BLaER1 (cell line): ENCODE measurements around the gene PDXDC1.
"Not testable (repeated sequence)": the region's sequence is repeated elsewhere in the genome, so short reads cannot be mapped to it uniquely, and the experiment has no call there.

Source experiments
- H3K27ac ChIP-seq: shearing (Covaris generic); formaldehyde crosslinking; 2 replicates; pipeline ENCODE4 v1.8.1; 2022
- H3K27me3 ChIP-seq: shearing (Covaris generic); formaldehyde crosslinking; 2 replicates; pipeline ENCODE4 v1.8.1; 2022
- H3K36me3 ChIP-seq: shearing (Covaris generic); formaldehyde crosslinking; 2 replicates; pipeline ENCODE4 v1.8.1; 2022
- H3K4me1 ChIP-seq: shearing (Covaris generic); formaldehyde crosslinking; 2 replicates; pipeline ENCODE4 v1.8.1; 2022
- H3K4me2 ChIP-seq: shearing (Covaris generic); formaldehyde crosslinking; 2 replicates; pipeline ENCODE4 v1.8.1; 2022
- H3K4me3 ChIP-seq: shearing (Covaris generic); formaldehyde crosslinking; 2 replicates; pipeline ENCODE4 v1.8.1; 2022
- H3K9ac ChIP-seq: shearing (Covaris generic); formaldehyde crosslinking; 2 replicates; pipeline ENCODE4 v1.8.1; 2022
- H3K9me3 ChIP-seq: shearing (Covaris generic); formaldehyde crosslinking; 2 replicates; pipeline ENCODE4 v1.8.1; 2022
- H4K20me1 ChIP-seq: shearing (Covaris generic); formaldehyde crosslinking; 2 replicates; pipeline ENCODE4 v1.8.1; 2022

Gene PDXDC1

GRCh38 chr16:14976971-14977736 lies 2.3 kb downstream of the PDXDC1 start:
- H3K9me3 ChIP-seq, H3K9ac ChIP-seq, H3K36me3 ChIP-seq, H3K27ac ChIP-seq, H3K27me3 ChIP-seq, H3K4me3 ChIP-seq: not testable (repeated sequence)
- H3K4me1 ChIP-seq = peaks cover 39% of the 10 kb centered on the region
- peaks cover 73% of the 10 kb centered on the region for H4K20me1 ChIP-seq
- H3K4me2 ChIP-seq = peak overlapping the region; percentile 100

- not testable (repeated sequence) for H3K27ac ChIP-seq, H3K4me2 ChIP-seq, H3K9ac ChIP-seq, H3K4me3 ChIP-seq, H3K9me3 ChIP-seq, H3K36me3 ChIP-seq, H3K27me3 ChIP-seq
- Histone ChIP-seq H4K20me1 (peaks cover 84% of the 10 kb centered on the region), H3K4me1 (peaks cover 41% of the 10 kb centered on the region)
Measured at GRCh38 chr16:14978281-14978680, 3.5 kb downstream of the PDXDC1 start.

- peaks cover 89% of the 10 kb centered on the region for H4K20me1 ChIP-seq
- H3K27ac ChIP-seq = not testable (repeated sequence)
- H3K4me2 ChIP-seq = peak overlapping the region; percentile 16; the same call in 1 of the 2 replicates
Measured at GRCh38 chr16:14978908-14979307, 4.1 kb downstream of the PDXDC1 start.

GRCh38 chr16:14981234-14981633 lies 6.4 kb downstream of the PDXDC1 start:
- H3K4me1 ChIP-seq = peaks cover 36% of the 10 kb centered on the region
- H3K27ac ChIP-seq, H3K4me3 ChIP-seq, H3K9ac ChIP-seq, H3K9me3 ChIP-seq, H3K4me2 ChIP-seq, H3K27me3 ChIP-seq: not testable (repeated sequence)
- peaks cover 27% of the 10 kb centered on the region for H3K36me3 ChIP-seq
- H4K20me1 ChIP-seq = peaks cover 95% of the 10 kb centered on the region

More at GRCh38 chr16:14978908-14979307, 4.1 kb downstream of the PDXDC1 start:
- not testable (repeated sequence) for H3K9ac ChIP-seq, H3K36me3 ChIP-seq, H3K27me3 ChIP-seq, H3K4me3 ChIP-seq, H3K9me3 ChIP-seq
- peaks cover 41% of the 10 kb centered on the region for H3K4me1 ChIP-seq

GRCh38 chr16:14982521-14982920 lies 7.7 kb downstream of the PDXDC1 start:
- Histone ChIP-seq H3K4me1 (peaks cover 32% of the 10 kb centered on the region), H4K20me1 (peaks cover 95% of the 10 kb centered on the region), H3K36me3 (peaks cover 33% of the 10 kb centered on the region)
- H3K27ac ChIP-seq, H3K27me3 ChIP-seq, H3K9ac ChIP-seq, H3K9me3 ChIP-seq, H3K4me3 ChIP-seq, H3K4me2 ChIP-seq: not testable (repeated sequence)

- H4K20me1 ChIP-seq = peaks cover 94% of the 10 kb centered on the region
- peaks cover 38% of the 10 kb centered on the region for H3K4me1 ChIP-seq
- not testable (repeated sequence) for H3K27me3 ChIP-seq, H3K27ac ChIP-seq, H3K9ac ChIP-seq, H3K4me3 ChIP-seq
- H3K36me3 ChIP-seq = peaks cover 66% of the 10 kb centered on the region
- peak overlapping the region; percentile 82 for H3K4me2 ChIP-seq
- peaks cover 19% of the 10 kb centered on the region for H3K9me3 ChIP-seq
Measured at GRCh38 chr16:14988092-14988491, 13.3 kb downstream of the PDXDC1 start.

- H3K27me3 ChIP-seq, H3K9ac ChIP-seq: not testable (repeated sequence)
- Histone ChIP-seq H3K36me3 (peaks cover 71% of the 10 kb centered on the region), H3K9me3 (peaks cover 26% of the 10 kb centered on the region), H4K20me1 (peaks cover 88% of the 10 kb centered on the region), H3K27ac (peak overlapping the region; percentile 40), H3K4me3 (peak overlapping the region; percentile 62), H3K4me1 (peaks cover 38% of the 10 kb centered on the region), H3K4me2 (peak overlapping the region; percentile 82)
Measured at GRCh38 chr16:14988661-14989191, 13.9 kb downstream of the PDXDC1 start.

- peaks cover 72% of the 10 kb centered on the region for H3K36me3 ChIP-seq
- peak overlapping the region; percentile 53; the same call in 1 of the 2 replicates for H3K9ac ChIP-seq
- H3K4me1 ChIP-seq = peaks cover 38% of the 10 kb centered on the region
- H3K27me3 ChIP-seq = not testable (repeated sequence)
- H3K27ac ChIP-seq = peak overlapping the region; percentile 73
- H4K20me1 ChIP-seq = peaks cover 84% of the 10 kb centered on the region
- peak overlapping the region; percentile 62 for H3K4me3 ChIP-seq
- H3K4me2 ChIP-seq = peak overlapping the region; percentile 82
- H3K9me3 ChIP-seq = peaks cover 34% of the 10 kb centered on the region
Measured at GRCh38 chr16:14989291-14990281, 14.8 kb downstream of the PDXDC1 start.

- Histone ChIP-seq H3K36me3 (peaks cover 52% of the 10 kb centered on the region), H3K4me1 (peaks cover 19% of the 10 kb centered on the region), H4K20me1 (peaks cover 73% of the 10 kb centered on the region), H3K9me3 (peaks cover 34% of the 10 kb centered on the region)
- not testable (repeated sequence) for H3K4me3 ChIP-seq, H3K27me3 ChIP-seq, H3K27ac ChIP-seq, H3K9ac ChIP-seq, H3K4me2 ChIP-seq
Measured at GRCh38 chr16:14993277-14994151, 18.7 kb downstream of the PDXDC1 start.

- not testable (repeated sequence) for H3K27me3 ChIP-seq, H3K9ac ChIP-seq, H3K4me2 ChIP-seq, H3K4me3 ChIP-seq, H3K27ac ChIP-seq, H3K4me1 ChIP-seq
- peaks cover 49% of the 10 kb centered on the region for H4K20me1 ChIP-seq
- H3K36me3 ChIP-seq = peaks cover 54% of the 10 kb centered on the region
- H3K9me3 ChIP-seq = peaks cover 25% of the 10 kb centered on the region
Measured at GRCh38 chr16:14996702-14997101, 21.9 kb downstream of the PDXDC1 start.

- H3K4me3 ChIP-seq, H3K27me3 ChIP-seq, H3K9ac ChIP-seq, H3K27ac ChIP-seq, H3K4me2 ChIP-seq, H3K4me1 ChIP-seq: not testable (repeated sequence)
- peaks cover 38% of the 10 kb centered on the region for H4K20me1 ChIP-seq
- H3K9me3 ChIP-seq = peaks cover 12% of the 10 kb centered on the region
- H3K36me3 ChIP-seq = peaks cover 42% of the 10 kb centered on the region
Measured at GRCh38 chr16:14998300-14998699, 23.5 kb downstream of the PDXDC1 start.

- not testable (repeated sequence) for H3K27ac ChIP-seq, H3K4me2 ChIP-seq, H3K9ac ChIP-seq, H3K4me3 ChIP-seq, H3K9me3 ChIP-seq, H3K4me1 ChIP-seq, H3K27me3 ChIP-seq
- Histone ChIP-seq H4K20me1 (peaks cover 38% of the 10 kb centered on the region), H3K36me3 (peaks cover 41% of the 10 kb centered on the region)
Measured at GRCh38 chr16:14999845-15000244, 25.0 kb downstream of the PDXDC1 start.

GRCh38 chr16:15002448-15002847 lies 27.6 kb downstream of the PDXDC1 start:
- peaks cover 46% of the 10 kb centered on the region for H3K36me3 ChIP-seq

More at GRCh38 chr16:15002448-15002847, 27.6 kb downstream of the PDXDC1 start:
- not testable (repeated sequence) for H3K9ac ChIP-seq, H3K27me3 ChIP-seq, H3K4me3 ChIP-seq, H3K4me2 ChIP-seq, H3K9me3 ChIP-seq, H3K27ac ChIP-seq
- Histone ChIP-seq H3K4me1 (peaks cover 26% of the 10 kb centered on the region), H4K20me1 (peaks cover 13% of the 10 kb centered on the region)
